ENCODE results near the gene FAIM2. TPM values are rescaled to one million over a fixed set of nuclear protein-coding genes. Genes with fewer than 3 reads are reported as not detected.

FAIM2 gene
- polyA plus RNA-seq, 1 donor from 2014 or later = 5.3 TPM

- TF ChIP-seq POLR2AphosphoS5 (IDR thresholded peaks at IDR 0.05) (no peak), REST (IDR thresholded peaks at IDR 0.05; ENCODE audit: borderline replicate concordance) (no peak), SMC3 (conservative IDR thresholded peaks at IDR 0.05; ENCODE audit: poor library complexity) (no peak), MXI1 (conservative IDR thresholded peaks at IDR 0.05; ENCODE audit: poor library complexity, severe bottlenecking) (no peak), TAF1 (IDR thresholded peaks at IDR 0.05; ENCODE audit: low read depth) (no peak), EZH2 (IDR thresholded peaks at IDR 0.05; ENCODE audit: borderline replicate concordance, insufficient read depth, low read length, poor library complexity, severe bottlenecking) (no peak), RAD21 (conservative IDR thresholded peaks at IDR 0.05) (no peak)
- TF ChIP-seq, protein P1, sequence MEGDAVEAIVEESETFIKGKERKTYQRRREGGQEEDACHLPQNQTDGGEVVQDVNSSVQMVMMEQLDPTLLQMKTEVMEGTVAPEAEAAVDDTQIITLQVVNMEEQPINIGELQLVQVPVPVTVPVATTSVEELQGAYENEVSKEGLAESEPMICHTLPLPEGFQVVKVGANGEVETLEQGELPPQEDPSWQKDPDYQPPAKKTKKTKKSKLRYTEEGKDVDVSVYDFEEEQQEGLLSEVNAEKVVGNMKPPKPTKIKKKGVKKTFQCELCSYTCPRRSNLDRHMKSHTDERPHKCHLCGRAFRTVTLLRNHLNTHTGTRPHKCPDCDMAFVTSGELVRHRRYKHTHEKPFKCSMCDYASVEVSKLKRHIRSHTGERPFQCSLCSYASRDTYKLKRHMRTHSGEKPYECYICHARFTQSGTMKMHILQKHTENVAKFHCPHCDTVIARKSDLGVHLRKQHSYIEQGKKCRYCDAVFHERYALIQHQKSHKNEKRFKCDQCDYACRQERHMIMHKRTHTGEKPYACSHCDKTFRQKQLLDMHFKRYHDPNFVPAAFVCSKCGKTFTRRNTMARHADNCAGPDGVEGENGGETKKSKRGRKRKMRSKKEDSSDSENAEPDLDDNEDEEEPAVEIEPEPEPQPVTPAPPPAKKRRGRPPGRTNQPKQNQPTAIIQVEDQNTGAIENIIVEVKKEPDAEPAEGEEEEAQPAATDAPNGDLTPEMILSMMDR (IDR thresholded peaks at IDR 0.05; ENCODE audit: poor library complexity, severe bottlenecking) = no peak
- no peaks in the 10 kb centered on the region for H3K9me2 ChIP-seq (ENCODE audit: insufficient read depth, low read length)
- H3F3A ChIP-seq (ENCODE audit: insufficient read depth, low read length, poor library complexity, severe bottlenecking) = no peaks in the 10 kb centered on the region
These were observed 48.8 kb upstream of the FAIM2 start for GRCh38 chr12:49952391-49953055.

DNA sequence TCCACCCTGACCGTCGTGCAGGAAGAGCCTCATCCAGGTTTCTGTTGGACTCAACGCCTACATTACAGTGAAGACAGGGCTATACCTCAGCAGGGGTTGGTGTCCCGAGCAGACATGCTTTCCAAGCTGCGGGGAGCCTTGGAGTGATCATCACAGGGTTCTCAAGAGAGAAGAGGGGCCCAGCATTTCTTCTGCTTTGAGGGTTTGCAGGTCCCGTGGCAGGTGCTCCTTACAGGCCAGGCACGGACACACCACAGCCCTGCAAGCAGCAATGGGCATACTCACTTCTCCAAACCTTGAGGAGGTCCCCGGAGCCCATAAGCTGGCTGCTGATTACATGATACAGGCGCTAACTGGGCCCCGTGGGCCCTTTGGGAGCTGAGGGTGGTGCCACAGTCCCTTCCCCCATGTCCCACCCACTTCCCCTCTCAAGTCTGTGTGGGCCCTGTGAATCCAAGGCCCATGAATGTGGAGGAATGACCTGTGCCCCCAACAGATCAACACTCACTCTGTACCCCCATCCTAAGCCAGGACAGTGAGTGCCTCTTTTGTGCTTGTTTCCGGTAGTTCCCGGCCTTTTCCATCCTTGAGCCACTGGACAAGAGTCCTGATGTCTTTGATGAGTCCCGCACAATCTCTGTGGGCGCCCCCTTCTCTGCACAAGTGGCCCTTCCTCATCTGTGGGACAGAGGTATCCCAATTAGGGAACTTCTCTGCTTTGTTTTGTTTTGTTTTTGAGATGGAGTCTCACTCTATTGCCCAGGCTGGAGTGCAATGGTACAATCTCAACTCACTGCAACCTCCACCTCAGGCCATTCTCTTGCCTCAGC, 47.9 kb upstream of the FAIM2 start:
- TF ChIP-seq RAD21 (conservative IDR thresholded peaks at IDR 0.05) = no peak
- TF ChIP-seq MXI1 (conservative IDR thresholded peaks at IDR 0.05; ENCODE audit: poor library complexity, severe bottlenecking) = no peak
- TF ChIP-seq EP300 (conservative IDR thresholded peaks at IDR 0.05; ENCODE audit: poor library complexity, severe bottlenecking) = no peak
- no peak for TF ChIP-seq REST (IDR thresholded peaks at IDR 0.05; ENCODE audit: borderline replicate concordance)
- TF ChIP-seq EZH2 (IDR thresholded peaks at IDR 0.05; ENCODE audit: borderline replicate concordance, insufficient read depth, low read length, poor library complexity, severe bottlenecking) = no peak
- TF ChIP-seq SMC3 (conservative IDR thresholded peaks at IDR 0.05; ENCODE audit: poor library complexity) = no peak
- no peak for TF ChIP-seq POLR2AphosphoS5 (IDR thresholded peaks at IDR 0.05)
- no peak for TF ChIP-seq TAF1 (IDR thresholded peaks at IDR 0.05; ENCODE audit: low read depth)
- TF ChIP-seq, protein P1 (IDR thresholded peaks at IDR 0.05; ENCODE audit: poor library complexity, severe bottlenecking) = no peak
- no peak overlapping the region for H3K9ac ChIP-seq (ENCODE audit: low read length)
- H2AFZ ChIP-seq (ENCODE audit: low read depth, low read length) = no peak overlapping the region

More at GRCh38 chr12:49952391-49953055, 48.8 kb upstream of the FAIM2 start:
- H3K4me3 ChIP-seq (ENCODE audit: low read length) = no peak overlapping the region
- no peak overlapping the region for H3K27ac ChIP-seq (ENCODE audit: low read length)
- H3K27me3 ChIP-seq (ENCODE audit: insufficient read depth, low read depth, low read length) = no peaks in the 10 kb centered on the region
- H3K4me2 ChIP-seq (ENCODE audit: low read length) = no peak overlapping the region
- no peaks in the 10 kb centered on the region for H4K20me1 ChIP-seq (ENCODE audit: insufficient read depth)
- no peak overlapping the region for H3K9ac ChIP-seq (ENCODE audit: low read length)
- H3K79me2 ChIP-seq (replicated peaks; ENCODE audit: insufficient read depth, low read length) = no peaks in the 10 kb centered on the region
- no peaks in the 10 kb centered on the region for H3K9me3 ChIP-seq (ENCODE audit: low read length)
- no peak overlapping the region for H2AFZ ChIP-seq (ENCODE audit: low read depth, low read length)
- no peaks in the 10 kb centered on the region for H3K36me3 ChIP-seq (ENCODE audit: insufficient read depth, low read length)

More for the DNA sequence above, 47.9 kb upstream of the FAIM2 start:
- no peaks in the 10 kb centered on the region for H3K36me3 ChIP-seq (ENCODE audit: insufficient read depth, low read length)
- no peaks in the 10 kb centered on the region for H3K79me2 ChIP-seq (replicated peaks; ENCODE audit: insufficient read depth, low read length)
- no peaks in the 10 kb centered on the region for H3K9me2 ChIP-seq (ENCODE audit: insufficient read depth, low read length)
- no peaks in the 10 kb centered on the region for H4K20me1 ChIP-seq (ENCODE audit: insufficient read depth)
- no peaks in the 10 kb centered on the region for H3K9me3 ChIP-seq (ENCODE audit: low read length)
- no peak overlapping the region for H3K4me2 ChIP-seq (ENCODE audit: low read length)
- H3F3A ChIP-seq (ENCODE audit: insufficient read depth, low read length, poor library complexity, severe bottlenecking) = no peaks in the 10 kb centered on the region
- H3K4me3 ChIP-seq (ENCODE audit: low read length) = no peak overlapping the region
- H3K27ac ChIP-seq (ENCODE audit: low read length) = no peak overlapping the region
- no peaks in the 10 kb centered on the region for H3K27me3 ChIP-seq (ENCODE audit: insufficient read depth, low read depth, low read length)

All from neural cell (in vitro differentiated cells).